SK-N-SH (cell line): Measurements from ENCODE around the gene RHOH.

ENCODE experiments used
- CTCF ChIP-seq: fragments of 200-600 bp; sonication (generic); IDR thresholded peaks from 2 replicates; pipeline ENCODE4 v1.6.1; 2017; ENCODE audit warnings: antibody characterized with exemption, mild to moderate bottlenecking, moderate library complexity
- FOXJ3 ChIP-seq: sonication (generic); formaldehyde crosslinking; IDR thresholded peaks from 2 replicates; pipeline ENCODE4 v1.5.1; 2020; ENCODE audit warnings: mild to moderate bottlenecking, missing genetic modification reagents
- GABPA ChIP-seq: IDR thresholded peaks from 2 replicates; pipeline ENCODE4 v1.4.0; 2012; ENCODE audit warnings: low read depth, mild to moderate bottlenecking
- YY1 ChIP-seq: IDR thresholded peaks from 2 replicates; pipeline ENCODE4 v1.4.0; 2012; ENCODE audit warnings: low read depth, mild to moderate bottlenecking
- TF ChIP-seq, protein P1 (sequence below): fragments of 150-350 bp; IDR thresholded peaks from 2 replicates; pipeline ENCODE4 v1.6.1; 2017; ENCODE audit warnings: antibody characterized with exemption, low read length, low read depth, borderline replicate concordance

DNA sequence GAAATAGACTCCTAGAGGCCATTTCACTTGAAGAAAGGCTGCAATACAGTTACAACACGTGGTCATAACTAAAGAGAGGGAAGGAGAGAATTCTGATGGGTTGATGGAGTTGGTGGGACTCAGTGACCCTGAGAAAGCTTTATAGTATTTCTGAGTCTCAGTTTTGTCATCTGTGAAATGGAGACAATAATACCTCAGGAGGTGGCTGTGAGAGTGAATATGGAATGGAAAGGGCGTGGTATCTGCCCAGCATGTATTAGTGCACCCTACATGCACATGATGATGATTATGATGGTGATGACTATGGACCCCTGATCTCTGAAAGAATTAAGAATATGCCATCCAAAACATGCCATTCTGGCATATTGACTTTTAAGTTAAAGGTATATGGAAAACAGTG lies 66.0 kb downstream of the RHOH start:
- TF ChIP-seq CTCF, result no peak
- no peak for TF ChIP-seq GABPA
- TF ChIP-seq, protein P1, sequence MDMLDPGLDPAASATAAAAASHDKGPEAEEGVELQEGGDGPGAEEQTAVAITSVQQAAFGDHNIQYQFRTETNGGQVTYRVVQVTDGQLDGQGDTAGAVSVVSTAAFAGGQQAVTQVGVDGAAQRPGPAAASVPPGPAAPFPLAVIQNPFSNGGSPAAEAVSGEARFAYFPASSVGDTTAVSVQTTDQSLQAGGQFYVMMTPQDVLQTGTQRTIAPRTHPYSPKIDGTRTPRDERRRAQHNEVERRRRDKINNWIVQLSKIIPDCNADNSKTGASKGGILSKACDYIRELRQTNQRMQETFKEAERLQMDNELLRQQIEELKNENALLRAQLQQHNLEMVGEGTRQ, result no peak
- TF ChIP-seq YY1, result no peak
- TF ChIP-seq FOXJ3, result no peak
